CD4-positive, alpha-beta T cell treated with Interferon gamma for 1 hour (primary cell): Measurements from ENCODE around the gene MAP4K5.

Experiments
- DNase-seq: peaks from one replicate; pipeline ENCODE4 v3.0.0-alpha.2; 2020

MAP4K5 gene

DNA sequence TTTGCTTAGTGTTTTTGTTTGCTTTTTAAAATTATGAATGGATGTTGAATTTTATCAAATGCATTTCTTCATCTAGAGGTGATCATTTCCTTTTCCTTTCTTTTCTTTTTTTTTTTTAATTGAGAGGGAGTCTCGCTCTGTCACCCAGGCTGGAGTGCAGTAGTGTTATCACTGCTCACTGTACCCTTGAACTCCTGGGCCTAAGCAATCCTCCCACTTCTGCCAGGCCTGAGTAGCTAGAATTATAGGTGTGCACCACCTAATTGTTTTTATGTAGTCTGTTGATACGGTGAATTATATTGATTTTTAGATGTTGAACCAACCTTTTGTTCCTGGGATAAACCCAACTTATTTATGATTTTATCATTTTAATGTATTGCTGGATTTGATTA, 134.2 kb downstream of the MAP4K5 start:
- no peak for DNase-seq

DNA sequence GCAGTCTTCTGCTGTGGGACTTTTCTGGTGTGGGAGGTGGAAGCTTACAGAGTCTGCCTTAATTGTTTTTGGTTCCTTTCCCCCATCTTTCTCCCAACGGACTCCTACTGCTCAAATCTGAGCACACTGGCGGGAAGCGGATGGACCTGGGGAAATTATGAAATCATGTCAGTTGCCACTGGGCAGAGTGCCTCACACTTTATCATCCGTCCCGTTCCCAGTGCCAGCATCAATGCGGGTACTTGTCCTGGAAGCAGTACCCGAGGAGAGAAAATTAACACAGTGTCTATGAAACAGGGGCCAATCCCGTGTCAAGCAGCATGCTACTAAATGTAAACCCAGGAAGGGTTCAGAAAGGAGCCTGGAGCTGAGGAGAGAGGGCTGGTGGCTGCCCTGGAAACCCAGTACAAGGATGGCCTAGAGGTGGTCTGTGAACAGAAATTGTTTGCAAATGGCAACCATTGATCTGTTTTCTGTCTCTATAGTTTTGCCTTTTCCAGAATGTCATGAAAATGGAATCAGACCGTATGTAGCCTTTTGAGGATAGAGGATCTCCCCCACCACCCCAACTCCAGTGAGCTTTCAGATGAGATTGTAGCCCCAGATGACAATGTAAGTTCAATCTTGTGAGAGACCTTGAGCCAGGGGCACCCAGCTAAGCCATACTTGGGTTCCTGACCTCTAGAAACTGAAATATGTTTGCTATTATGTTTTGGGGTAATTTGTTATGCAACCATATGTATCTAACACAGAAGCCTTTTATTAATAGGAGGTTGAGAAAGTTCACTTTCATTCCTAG, 134.8 kb downstream of the MAP4K5 start:
- no peak for DNase-seq

DNA sequence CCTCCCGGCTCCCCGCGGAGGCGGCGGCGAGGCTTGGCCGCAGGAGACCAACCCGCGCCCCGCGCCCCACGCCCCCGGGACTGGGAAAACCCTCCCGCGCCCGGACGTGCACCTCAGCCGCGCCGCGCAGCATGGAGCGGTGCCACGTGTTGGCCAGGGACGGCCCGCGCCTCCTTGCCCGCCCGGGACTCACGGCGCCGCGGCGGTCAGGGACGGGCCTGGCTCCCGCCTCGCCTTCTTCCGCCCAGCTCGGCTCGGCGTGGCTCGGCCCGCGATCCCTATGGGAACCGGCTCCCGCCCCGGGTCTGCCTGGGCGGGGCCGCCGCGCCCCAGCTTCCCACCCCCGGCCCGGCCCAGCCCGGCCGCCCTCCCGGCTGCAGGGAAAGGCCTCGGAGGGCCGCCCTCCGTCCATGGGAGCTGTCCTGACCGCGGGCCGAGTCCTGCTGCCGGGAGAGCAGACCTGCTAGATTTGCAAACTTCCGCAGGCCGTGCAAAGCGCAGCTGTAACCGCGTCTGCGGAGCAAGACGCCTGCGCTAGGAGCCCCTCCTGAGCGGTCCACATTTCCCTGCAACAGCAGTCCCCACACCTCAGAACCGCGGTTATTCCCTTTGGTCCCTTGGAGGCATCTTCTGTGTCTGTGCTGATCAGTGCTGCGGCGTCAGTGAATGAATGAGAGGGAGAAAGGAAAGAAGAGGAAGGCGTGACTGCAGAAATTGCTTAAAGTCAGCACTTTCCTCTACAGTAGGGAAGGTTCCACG, 135.6 kb downstream of the MAP4K5 start, which contains the start of gene CDKL1:
Gene CDKL1, minus strand, starts transcription at position 251 of the 759 bp plus-strand sequence. CDS start 1,013 bp downstream, outside the sequence.
- DNase-seq, result peak; percentile 21

DNA sequence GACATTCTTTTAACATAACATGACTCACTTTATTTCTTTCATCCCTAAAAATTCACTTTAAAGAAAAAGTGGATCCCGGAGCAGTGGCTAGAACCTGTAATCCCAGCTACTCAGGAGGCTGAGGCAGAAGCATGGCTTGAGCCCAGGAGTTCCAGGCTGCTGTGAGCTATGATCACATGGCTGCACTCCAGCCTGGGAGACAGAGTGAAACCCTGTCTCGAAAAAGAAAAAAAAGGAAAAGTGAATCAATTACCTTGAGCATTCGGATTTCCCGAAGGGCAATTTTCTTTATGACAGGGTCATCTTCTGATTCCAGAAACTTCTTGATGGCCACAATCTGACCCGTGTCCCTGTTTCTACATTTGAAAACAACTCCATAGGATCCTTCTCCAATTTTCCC, 136.9 kb downstream of the MAP4K5 start:
- DNase-seq, result no peak

DNA sequence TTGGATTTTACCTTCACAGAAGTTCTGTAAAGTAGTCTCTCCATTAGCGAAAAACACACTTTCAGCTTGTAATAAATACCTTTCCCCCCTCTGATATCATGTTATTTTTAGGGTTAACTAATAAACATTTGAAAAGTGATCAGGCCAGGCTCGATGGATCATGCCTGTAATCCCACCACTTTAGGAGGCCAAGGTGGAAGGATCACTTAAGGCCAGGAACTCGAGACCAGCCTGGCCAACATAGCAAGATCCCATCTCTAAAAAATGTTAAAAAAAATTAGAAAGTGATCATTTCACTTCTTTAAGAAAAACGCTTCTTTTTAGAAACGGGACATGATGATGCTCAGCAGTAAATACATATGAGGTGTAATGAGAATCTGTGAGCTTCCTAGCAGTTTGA, 137.7 kb downstream of the MAP4K5 start:
- no peak for DNase-seq

DNA sequence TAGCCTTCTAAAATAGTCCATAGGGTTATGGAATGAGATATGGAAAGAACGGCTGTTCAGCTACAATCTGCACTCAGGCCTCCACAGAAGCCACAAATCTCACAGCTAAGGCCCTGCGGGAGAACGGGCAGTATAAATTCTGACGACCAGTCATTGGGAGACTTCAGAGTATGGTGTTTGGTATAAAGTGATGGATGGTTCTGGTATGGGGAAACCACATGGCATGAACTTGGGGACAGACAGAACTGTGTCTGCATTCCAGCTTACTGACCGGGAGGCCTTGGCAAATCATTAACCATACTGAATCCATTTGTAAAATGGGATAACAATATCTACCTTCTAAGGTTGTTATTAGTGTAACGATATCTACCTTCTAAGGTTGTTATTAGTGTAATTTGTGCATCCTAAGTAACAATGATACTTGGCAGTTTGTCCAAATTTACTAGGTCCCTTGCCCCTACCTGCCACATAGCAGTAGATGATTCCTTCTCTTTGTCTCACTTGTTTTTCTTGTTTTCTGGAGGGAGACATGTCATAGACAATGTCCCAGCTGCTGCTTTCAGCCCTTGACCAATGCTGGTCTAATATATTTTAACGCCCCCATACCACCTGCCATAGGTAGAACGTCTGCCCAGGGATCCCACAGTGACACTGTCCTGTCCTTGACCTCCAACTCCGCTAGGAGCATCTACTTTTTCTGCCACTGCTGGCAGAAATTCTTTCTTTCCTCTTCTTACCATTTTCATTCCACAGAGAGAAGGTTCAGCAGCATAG, 142.5 kb downstream of the MAP4K5 start:
- no peak for DNase-seq

DNA sequence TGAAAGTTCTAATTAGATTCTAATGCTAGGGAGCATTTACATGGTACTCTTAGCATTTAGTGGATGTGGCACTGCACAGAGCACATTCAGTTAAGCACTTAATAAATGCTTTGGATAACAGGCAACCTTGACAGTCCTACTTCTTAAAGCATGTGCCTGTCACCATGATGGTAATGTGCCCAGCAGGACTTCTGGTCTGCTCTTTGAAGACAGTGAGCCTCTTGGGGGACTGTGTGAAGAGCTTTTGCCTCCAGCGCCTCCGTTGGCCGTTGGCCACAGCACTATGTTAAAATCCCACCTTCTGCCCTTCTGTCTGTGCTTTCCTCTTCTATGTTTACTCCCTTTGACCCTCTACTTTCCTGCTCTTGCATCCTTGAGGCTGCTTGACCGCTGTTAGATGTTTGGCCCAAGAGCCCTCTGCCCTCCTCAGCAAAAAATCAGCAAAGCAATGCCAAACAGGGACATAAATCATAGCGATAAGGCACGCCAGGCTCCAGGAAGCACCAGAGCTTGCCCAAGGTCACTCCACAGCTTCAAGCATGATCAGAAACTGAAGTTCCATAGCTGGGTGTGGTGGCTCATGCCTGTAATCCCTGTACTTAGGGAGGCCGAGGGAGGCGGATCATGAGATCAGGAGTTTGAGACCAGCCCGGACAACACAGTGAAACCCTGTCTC, 144.0 kb downstream of the MAP4K5 start:
- DNase-seq, result no peak

DNA sequence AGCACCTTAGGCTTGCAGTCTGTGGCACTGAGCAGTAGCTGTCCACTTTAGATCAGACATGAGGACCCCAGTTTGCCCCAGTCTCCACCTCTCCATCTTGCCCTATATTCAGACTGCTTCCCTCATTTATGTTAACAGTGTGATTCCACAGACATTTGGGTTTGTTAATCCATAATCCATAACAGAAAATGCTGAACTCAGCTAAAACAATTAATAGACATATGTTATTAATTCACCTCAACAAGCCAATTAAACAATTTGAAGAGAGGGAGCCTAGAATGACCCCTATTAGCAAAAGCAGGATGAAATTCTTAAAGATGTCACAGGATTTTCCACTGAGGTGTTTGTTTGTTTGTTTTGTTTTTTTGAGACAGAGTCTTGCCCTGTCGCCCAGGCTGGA, 144.8 kb downstream of the MAP4K5 start:
- no peak for DNase-seq

DNA sequence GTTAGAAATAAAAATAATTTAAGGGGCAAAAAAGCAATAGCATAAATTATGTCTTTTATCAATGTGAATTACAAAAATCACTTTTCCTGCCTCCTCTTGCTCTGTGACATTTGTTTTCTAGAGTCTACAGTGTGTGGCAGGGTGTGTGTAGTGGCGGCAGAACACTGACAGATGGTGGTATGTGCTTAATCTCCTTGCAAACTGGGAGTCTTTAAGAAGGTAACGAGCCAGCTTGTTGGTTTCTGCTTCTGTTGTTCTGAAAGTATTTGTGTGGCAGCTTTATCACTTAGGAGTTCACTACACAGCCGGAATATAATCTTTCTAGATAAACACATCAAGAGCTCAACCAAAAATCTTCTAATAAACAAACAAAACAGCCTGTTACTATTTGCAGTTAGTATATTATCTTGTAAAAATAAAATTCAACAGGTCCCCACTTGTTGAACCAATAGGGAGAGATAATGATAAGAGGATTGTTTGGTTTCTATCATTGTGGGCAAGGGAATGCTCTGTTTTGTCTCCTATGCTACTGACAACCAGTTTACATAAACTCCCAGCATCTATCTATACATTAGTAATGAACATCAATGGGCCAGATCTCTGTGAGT, 148.6 kb downstream of the MAP4K5 start:
- no peak for DNase-seq

DNA sequence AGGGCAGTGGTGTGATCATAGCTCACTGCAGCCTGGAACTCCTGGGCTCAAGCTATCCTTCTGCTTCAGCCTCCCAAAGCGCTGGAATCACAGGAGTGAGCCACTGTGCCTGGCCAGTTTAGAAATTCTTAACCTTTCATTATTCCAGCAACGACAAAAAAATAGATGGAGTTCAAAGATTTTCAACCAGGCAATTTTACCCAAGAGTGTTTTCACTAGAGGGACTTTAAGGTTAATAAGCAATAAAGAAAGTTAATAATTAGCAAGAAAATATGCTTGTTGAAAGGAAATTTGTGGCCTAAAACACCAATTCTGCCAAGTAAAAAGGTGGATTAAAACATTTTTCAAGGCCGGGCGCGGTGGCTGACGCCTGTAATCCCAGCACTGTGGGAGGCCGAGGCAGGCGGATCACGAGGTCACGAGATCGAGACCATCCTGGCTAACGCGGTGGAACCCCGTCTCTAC, 150.5 kb downstream of the MAP4K5 start:
- no peak for DNase-seq

DNA sequence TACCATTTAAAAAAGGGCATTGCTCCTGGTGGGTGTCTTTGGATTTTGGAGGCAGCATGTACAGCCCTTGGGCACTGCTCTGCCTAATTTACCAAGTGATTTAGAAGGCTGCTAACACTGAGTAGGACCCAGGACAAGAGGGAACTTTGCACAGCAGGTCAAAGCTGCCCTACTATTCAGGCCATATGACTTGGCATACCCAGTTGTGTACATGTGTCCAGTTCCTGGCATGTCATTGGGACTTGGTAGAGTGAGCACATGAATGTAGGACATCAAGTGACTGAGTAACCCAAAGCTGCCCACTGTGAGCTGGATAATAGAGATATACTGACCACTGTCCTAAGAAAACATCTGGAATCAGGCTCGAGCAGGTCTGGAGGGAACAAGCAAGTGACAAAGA, 151.4 kb downstream of the MAP4K5 start:
- DNase-seq, result no peak

DNA sequence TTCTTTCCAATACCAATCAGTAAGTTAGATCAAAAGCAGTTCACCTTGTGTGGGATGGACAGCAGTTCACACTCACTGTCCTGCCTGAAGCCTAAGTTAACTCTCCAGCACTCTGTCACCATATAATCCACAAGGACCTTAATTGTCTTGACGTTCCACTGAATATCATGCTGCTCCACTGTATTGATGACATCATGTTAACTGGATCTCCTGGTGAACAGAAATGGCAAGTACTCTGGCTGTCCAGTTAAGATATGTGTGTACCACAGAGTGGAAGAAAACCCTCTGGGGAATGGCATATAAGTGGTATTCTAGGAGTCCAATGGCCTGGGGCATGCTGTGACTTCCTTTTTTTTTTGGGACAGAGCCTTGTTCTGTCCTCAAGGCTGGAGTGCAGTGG, 151.9 kb downstream of the MAP4K5 start:
- DNase-seq, result no peak

DNA sequence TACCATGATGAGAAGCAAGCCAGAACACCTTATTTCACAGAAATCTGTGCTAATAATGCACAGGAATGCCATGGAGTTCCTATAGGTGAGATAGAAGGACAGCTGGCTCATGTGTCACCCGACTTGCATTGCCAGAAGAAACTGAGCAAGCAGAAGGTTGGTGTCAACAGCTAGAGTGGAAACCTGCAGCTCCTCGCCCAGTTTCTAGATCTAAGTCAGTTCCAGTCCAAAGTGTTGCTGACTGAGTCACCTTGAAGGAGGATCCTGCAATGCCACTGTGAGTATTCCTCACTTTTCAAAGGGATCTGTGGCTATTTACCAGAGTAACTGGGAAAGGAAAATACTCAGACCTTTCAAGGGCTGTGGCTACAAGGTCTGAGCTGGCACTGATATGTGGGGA, 152.8 kb downstream of the MAP4K5 start:
- DNase-seq, result no peak

DNA sequence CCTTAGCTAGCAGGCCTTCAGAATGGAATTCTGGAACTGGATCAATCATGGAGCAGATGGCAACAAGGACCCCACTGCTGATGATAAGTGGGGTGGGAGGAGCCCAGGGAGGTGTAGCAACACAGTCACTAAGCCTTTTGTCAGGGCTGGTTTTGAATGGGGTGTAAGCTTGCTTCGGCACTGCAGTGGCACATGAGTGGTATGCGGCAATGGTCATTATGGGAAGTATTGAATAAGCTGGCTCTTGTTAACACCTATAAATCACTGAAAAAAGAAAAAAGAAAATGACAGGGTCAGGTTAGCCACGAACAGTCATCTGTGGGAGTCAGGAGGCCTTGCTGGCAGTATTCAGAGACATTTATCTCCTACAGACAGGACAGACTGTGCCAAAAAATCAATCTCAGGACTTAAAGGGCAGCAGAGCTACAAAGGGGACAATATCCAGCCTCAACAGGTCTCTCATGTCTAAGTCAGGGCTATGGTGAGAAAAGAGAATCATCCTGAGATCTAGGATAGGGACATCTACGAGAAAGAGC, 154.8 kb downstream of the MAP4K5 start:
- DNase-seq, result no peak

DNA sequence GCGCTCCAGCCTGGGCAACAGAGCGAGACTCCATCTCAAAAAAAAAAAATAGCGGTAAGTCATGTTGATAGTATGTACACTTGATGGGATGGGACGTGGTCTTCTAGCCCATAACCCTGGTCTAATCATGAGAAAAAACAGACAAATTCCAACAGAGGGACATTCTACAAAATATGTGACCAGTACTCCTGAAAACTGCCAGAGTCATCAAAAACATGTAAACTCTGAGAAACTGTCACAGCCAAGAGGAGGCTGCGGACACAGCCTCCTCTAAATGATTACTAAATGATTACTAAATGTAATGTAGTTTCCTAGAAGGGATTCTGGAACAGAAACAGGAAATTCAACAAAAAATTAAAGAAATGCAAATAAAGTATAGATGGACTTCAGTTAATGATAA, 156.6 kb downstream of the MAP4K5 start:
- DNase-seq, result no peak

DNA sequence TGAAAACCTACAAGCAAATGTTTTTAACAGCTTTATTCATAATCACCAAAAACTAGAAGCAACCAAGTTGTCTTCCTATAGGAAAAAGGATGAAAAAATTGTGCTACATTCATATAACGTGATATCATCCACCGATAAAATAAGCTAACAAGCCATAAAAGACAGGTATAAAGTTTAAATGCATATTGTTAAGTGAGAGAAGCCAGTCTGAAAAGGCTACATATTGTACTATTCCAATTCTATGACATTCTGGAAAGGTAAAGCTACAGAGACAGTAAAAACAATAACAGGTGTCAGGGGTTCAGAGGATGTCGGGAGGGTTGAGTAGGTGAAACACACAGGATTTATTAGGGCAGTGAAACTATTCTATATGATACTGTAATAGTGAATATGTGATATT, 158.4 kb downstream of the MAP4K5 start:
- DNase-seq, result no peak

DNA sequence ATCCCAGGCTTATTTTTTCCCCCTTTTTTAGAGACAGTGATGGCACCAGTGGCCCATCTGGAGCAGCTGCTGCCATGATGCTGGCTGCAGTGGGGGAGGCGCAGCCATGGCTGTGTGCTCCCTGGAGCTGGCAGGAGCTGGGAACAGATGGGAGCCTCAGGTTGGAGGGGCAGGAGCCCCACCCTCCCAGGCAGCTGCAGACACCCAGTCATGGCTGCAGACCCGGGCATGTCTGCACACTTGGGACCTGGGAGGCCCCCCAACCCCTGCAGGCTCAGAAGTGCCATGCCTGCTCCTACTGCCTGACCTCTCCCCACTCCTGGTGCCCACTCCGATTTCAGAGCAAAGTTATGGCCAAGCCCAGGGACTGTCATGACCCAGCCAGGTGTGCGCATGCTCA, 160.8 kb downstream of the MAP4K5 start:
- DNase-seq, result no peak
